Measurements from ENCODE around the gene PCSK5.

Gene PCSK5

GRCh38 chr9:76373784-76374474 lies 483.5 kb downstream of the PCSK5 start:
- no peaks in the 10 kb centered on the region for H3K36me3 Mint-ChIP-seq (ENCODE audit: low read depth)
- no peaks in the 10 kb centered on the region for H3K9me3 Mint-ChIP-seq
- no peak overlapping the region for H3K4me3 Mint-ChIP-seq
- H3K27me3 Mint-ChIP-seq (ENCODE audit: low read depth), result no peaks in the 10 kb centered on the region
- no peaks in the 10 kb centered on the region for H3K4me1 Mint-ChIP-seq (ENCODE audit: low read depth)
- no peak overlapping the region for H3K27ac Mint-ChIP-seq

GRCh38 chr9:76374783-76375559 lies 484.5 kb downstream of the PCSK5 start:
- H3K27ac Mint-ChIP-seq, result no peak overlapping the region
- no peaks in the 10 kb centered on the region for H3K4me1 Mint-ChIP-seq (ENCODE audit: low read depth)
- no peaks in the 10 kb centered on the region for H3K27me3 Mint-ChIP-seq (ENCODE audit: low read depth)
- no peak overlapping the region for H3K4me3 Mint-ChIP-seq
- H3K9me3 Mint-ChIP-seq, result no peaks in the 10 kb centered on the region
- H3K36me3 Mint-ChIP-seq (ENCODE audit: low read depth), result no peaks in the 10 kb centered on the region

GRCh38 chr9:76377791-76378190 lies 487.3 kb downstream of the PCSK5 start:
- no peaks in the 10 kb centered on the region for H3K4me1 Mint-ChIP-seq (ENCODE audit: low read depth)
- no peak overlapping the region for H3K4me3 Mint-ChIP-seq
- no peak overlapping the region for H3K27ac Mint-ChIP-seq
- H3K27me3 Mint-ChIP-seq (ENCODE audit: low read depth), result no peaks in the 10 kb centered on the region
- H3K9me3 Mint-ChIP-seq, result no peaks in the 10 kb centered on the region
- H3K36me3 Mint-ChIP-seq (ENCODE audit: low read depth), result no peaks in the 10 kb centered on the region

GRCh38 chr9:76378367-76379073 lies 488.0 kb downstream of the PCSK5 start:
- Mint-ChIP-seq H3K36me3 (ENCODE audit: low read depth) (no peaks in the 10 kb centered on the region), H3K27me3 (ENCODE audit: low read depth) (no peaks in the 10 kb centered on the region), H3K4me3 (no peak overlapping the region), H3K9me3 (no peaks in the 10 kb centered on the region), H3K4me1 (ENCODE audit: low read depth) (no peaks in the 10 kb centered on the region), H3K27ac (no peak overlapping the region)

GRCh38 chr9:76379494-76379893 lies 489.0 kb downstream of the PCSK5 start:
- Mint-ChIP-seq H3K36me3 (ENCODE audit: low read depth) (no peaks in the 10 kb centered on the region), H3K9me3 (no peaks in the 10 kb centered on the region), H3K4me1 (ENCODE audit: low read depth) (no peaks in the 10 kb centered on the region), H3K27me3 (ENCODE audit: low read depth) (no peaks in the 10 kb centered on the region), H3K4me3 (no peak overlapping the region), H3K27ac (no peak overlapping the region)

GRCh38 chr9:76390656-76391055 lies 500.2 kb downstream of the PCSK5 start:
- Mint-ChIP-seq H3K27me3 (ENCODE audit: low read depth) (no peaks in the 10 kb centered on the region), H3K36me3 (ENCODE audit: low read depth) (peaks cover 17% of the 10 kb centered on the region), H3K4me3 (no peak overlapping the region), H3K4me1 (ENCODE audit: low read depth) (peaks cover 27% of the 10 kb centered on the region), H3K9me3 (no peaks in the 10 kb centered on the region), H3K27ac (no peak overlapping the region)

GRCh38 chr9:76394195-76394959 lies 503.9 kb downstream of the PCSK5 start, which contains the start of gene RFK:
Gene RFK, minus strand, starts transcription at chr9:76394426. Its CDS starts 255 bp downstream, at chr9:76394171.
- peaks cover 27% of the 10 kb centered on the region for H3K4me1 Mint-ChIP-seq (ENCODE audit: low read depth)
- H3K4me3 Mint-ChIP-seq, result peak within 1 kb of the TSS; percentile 99
- H3K27ac Mint-ChIP-seq, result peak within 1 kb of the TSS; percentile 99
- H3K9me3 Mint-ChIP-seq, result no peaks in the 10 kb centered on the region
- H3K36me3 Mint-ChIP-seq (ENCODE audit: low read depth), result peaks cover 10% of the 10 kb centered on the region
- no peaks in the 10 kb centered on the region for H3K27me3 Mint-ChIP-seq (ENCODE audit: low read depth)

- Mint-ChIP-seq H3K4me3 (peak overlapping the region; percentile 99), H3K4me1 (ENCODE audit: low read depth) (peaks cover 27% of the 10 kb centered on the region), H3K27me3 (ENCODE audit: low read depth) (no peaks in the 10 kb centered on the region), H3K27ac (peak overlapping the region; percentile 99), H3K36me3 (ENCODE audit: low read depth) (peaks cover 10% of the 10 kb centered on the region), H3K9me3 (no peaks in the 10 kb centered on the region)
Measured at GRCh38 chr9:76394960-76395252, 504.4 kb downstream of the PCSK5 start.

- Mint-ChIP-seq H3K4me3 (peak overlapping the region; percentile 63), H3K9me3 (no peaks in the 10 kb centered on the region), H3K36me3 (ENCODE audit: low read depth) (peaks cover 10% of the 10 kb centered on the region), H3K27me3 (ENCODE audit: low read depth) (no peaks in the 10 kb centered on the region), H3K27ac (peak overlapping the region; percentile 67), H3K4me1 (ENCODE audit: low read depth) (peaks cover 29% of the 10 kb centered on the region)
Measured at GRCh38 chr9:76395381-76395780, 504.9 kb downstream of the PCSK5 start.

- H3K4me3 Mint-ChIP-seq, result no peak overlapping the region
- no peak overlapping the region for H3K27ac Mint-ChIP-seq
Measured at GRCh38 chr9:76396144-76396543, 505.7 kb downstream of the PCSK5 start.

GRCh38 chr9:76396597-76396996 lies 506.1 kb downstream of the PCSK5 start:
- Mint-ChIP-seq H3K27me3 (ENCODE audit: low read depth) (no peaks in the 10 kb centered on the region), H3K4me1 (ENCODE audit: low read depth) (peaks cover 31% of the 10 kb centered on the region), H3K36me3 (ENCODE audit: low read depth) (peaks cover 6% of the 10 kb centered on the region), H3K9me3 (no peaks in the 10 kb centered on the region), H3K4me3 (no peak overlapping the region), H3K27ac (no peak overlapping the region)

More at GRCh38 chr9:76396144-76396543, 505.7 kb downstream of the PCSK5 start:
- Mint-ChIP-seq H3K9me3 (no peaks in the 10 kb centered on the region), H3K4me1 (ENCODE audit: low read depth) (peaks cover 30% of the 10 kb centered on the region), H3K36me3 (ENCODE audit: low read depth) (peaks cover 7% of the 10 kb centered on the region), H3K27me3 (ENCODE audit: low read depth) (no peaks in the 10 kb centered on the region)

GRCh38 chr9:76399856-76400255 lies 509.4 kb downstream of the PCSK5 start:
- no peaks in the 10 kb centered on the region for H3K27me3 Mint-ChIP-seq (ENCODE audit: low read depth)
- H3K27ac Mint-ChIP-seq, result no peak overlapping the region
- H3K4me3 Mint-ChIP-seq, result no peak overlapping the region
- H3K9me3 Mint-ChIP-seq, result no peaks in the 10 kb centered on the region
- H3K4me1 Mint-ChIP-seq (ENCODE audit: low read depth), result peaks cover 26% of the 10 kb centered on the region
- H3K36me3 Mint-ChIP-seq (ENCODE audit: low read depth), result peaks cover 2% of the 10 kb centered on the region

GRCh38 chr9:76400534-76401096 lies 510.1 kb downstream of the PCSK5 start:
- peaks cover 21% of the 10 kb centered on the region for H3K4me1 Mint-ChIP-seq (ENCODE audit: low read depth)

GRCh38 chr9:76401176-76401575 lies 510.7 kb downstream of the PCSK5 start:
- H3K4me1 Mint-ChIP-seq (ENCODE audit: low read depth), result peaks cover 21% of the 10 kb centered on the region
- no peaks in the 10 kb centered on the region for H3K9me3 Mint-ChIP-seq
- no peaks in the 10 kb centered on the region for H3K27me3 Mint-ChIP-seq (ENCODE audit: low read depth)
- H3K27ac Mint-ChIP-seq, result no peak overlapping the region
- peaks cover 2% of the 10 kb centered on the region for H3K36me3 Mint-ChIP-seq (ENCODE audit: low read depth)
- H3K4me3 Mint-ChIP-seq, result no peak overlapping the region

More at GRCh38 chr9:76400534-76401096, 510.1 kb downstream of the PCSK5 start:
- Mint-ChIP-seq H3K36me3 (ENCODE audit: low read depth) (peaks cover 2% of the 10 kb centered on the region), H3K27ac (peak overlapping the region; percentile 53), H3K27me3 (ENCODE audit: low read depth) (no peaks in the 10 kb centered on the region), H3K9me3 (no peaks in the 10 kb centered on the region), H3K4me3 (no peak overlapping the region)
